Body of pancreas (tissue), 4 donors: Measurements from ENCODE around the gene FBN1.

Source experiments
- CTCF ChIP-seq, 7 experiments: fragments of 450-650 bp in 4 of 7; fragments of 200-600 bp in 3 of 7; sonication (generic) in 3 of 7; IDR thresholded peaks; one replicate each; pipeline ENCODE4 v1.5.1; 2016 to 2019; ENCODE audit warnings: antibody characterized with exemption in 7 of 7
- POLR2A ChIP-seq, 3 donors: fragments of 450-650 bp; IDR thresholded peaks; one replicate each; pipeline ENCODE4 v1.6.1; 2016; ENCODE audit warnings: antibody characterized with exemption in 3 of 3, mild to moderate bottlenecking in 2 of 3

GRCh38 chr15:48683991-48684765 lies 38.7 kb upstream of the FBN1 start:
- TF ChIP-seq POLR2A (IDR thresholded peaks at IDR 0.05) (no peak), CTCF (IDR thresholded peaks at IDR 0.05) (no peak)
